Prostate gland (tissue), 2 donors: ENCODE results near the gene TIMM10.

Source experiments
- CTCF ChIP-seq, 4 experiments: fragments of 200-600 bp in 2 of 4; fragments of 450-650 bp in 2 of 4; sonication (generic) in 2 of 4; IDR thresholded peaks; 1 replicate in 3 of 4; 2 replicates in 1 of 4; pipeline ENCODE4 v1.5.1; 2016 to 2019; ENCODE audit warnings: antibody characterized with exemption in 4 of 4, mild to moderate bottlenecking in 2 of 4, moderate library complexity in 2 of 4
- POLR2A ChIP-seq: fragments of 450-650 bp; IDR thresholded peaks from one replicate; pipeline ENCODE4 v1.6.1; 2016; ENCODE audit warnings: antibody characterized with exemption, mild to moderate bottlenecking

DNA sequence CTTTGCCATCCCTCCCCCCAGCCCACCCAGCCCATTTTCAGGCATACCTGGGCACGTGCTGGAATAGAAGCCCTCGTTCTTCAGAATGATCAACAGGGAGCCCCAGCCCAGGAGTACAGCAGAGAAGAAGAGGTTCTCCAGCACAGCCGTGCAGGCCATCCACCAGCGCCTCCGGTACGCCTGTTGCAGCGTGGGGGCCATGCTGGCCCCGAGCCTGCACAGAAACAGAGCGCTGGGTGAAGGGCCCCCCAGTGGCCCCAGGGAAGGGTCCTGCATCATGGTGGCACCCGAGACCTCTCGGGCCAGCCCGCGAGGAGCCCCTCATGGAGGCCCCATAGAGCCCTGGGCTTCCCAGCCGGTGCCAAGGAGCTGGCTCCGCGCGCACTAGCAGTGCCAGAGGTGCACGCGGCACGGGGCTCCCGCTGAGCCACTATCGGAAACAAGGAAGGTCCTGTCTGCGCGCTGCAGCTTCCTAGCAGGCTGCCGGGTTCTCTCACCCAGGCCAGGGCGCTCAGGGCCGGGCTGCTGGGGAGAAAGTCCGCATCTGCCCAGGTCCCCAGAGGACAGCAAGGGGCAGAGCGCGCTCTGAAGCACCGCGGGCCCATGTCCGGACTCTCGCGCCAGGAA is 16.5 kb downstream of the TIMM10 start:
- TF ChIP-seq POLR2A (no peak), CTCF (IDR thresholded peaks at IDR 0.05) (no peak)
